HFF-Myc (cell line): ENCODE measurements around the gene PTPRN2.

Experiments
- DNase-seq: peaks from one replicate; pipeline ENCODE4 v3.0.0-alpha.2; 2011; ENCODE audit warnings: low read depth; ENCODE audit errors: extremely low read depth
- H3K4me3 ChIP-seq: replicated peaks from 2 replicates; pipeline ENCODE4 v1.5.1; 2011; ENCODE audit warnings: low read depth, mild to moderate bottlenecking, control low read depth, low read length
- CTCF ChIP-seq: IDR thresholded peaks from 2 replicates; pipeline ENCODE4 v1.5.1; 2012; ENCODE audit warnings: mild to moderate bottlenecking, low read depth, low read length, control low read depth; ENCODE audit errors: missing control alignments

The PTPRN2 gene

DNA sequence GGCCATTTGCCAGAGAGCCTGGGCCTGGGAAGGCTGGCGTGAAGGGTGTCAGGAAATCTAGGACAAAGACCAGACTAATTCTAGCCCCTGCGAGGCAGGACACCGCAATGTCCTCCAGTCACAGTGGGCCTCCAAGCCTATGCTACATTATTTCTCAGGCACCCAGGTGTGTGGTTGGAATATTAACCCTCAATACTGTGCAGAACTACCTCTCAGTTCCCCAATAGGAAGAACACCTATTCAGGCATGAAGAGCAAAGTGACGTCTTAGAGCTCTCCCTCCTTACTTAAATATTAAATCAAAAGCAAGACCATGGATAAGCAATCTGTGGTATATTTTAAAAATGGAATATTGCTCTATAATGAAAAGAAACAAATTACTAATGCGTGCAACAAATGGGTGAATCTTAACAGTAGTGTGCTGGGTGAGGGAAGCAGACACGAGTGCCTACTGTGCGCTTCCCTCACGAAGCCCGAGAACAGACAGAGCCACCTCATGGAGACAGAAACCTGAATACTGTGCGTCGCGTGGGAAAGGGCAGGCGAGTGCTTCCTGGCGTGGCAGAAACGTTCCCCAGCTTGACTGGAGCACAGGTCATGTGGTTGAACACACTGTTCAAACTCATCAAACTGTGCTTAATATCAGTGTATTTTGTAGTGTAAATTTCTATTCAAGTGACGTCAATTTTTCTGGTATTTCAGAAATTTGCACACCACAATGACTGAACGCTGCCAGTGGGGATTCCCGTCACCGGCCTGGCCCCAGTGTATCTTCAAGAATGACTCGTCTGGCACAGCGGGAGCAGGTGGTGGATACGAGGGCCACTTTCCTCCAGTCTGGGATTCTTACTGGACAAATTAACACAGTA, 15.5 kb upstream of the PTPRN2 start:
- TF ChIP-seq CTCF: no peak
- DNase-seq: no peak
- H3K4me3 ChIP-seq: no peak overlapping the region

GRCh38 chr7:158602041-158602440, 14.4 kb upstream of the PTPRN2 start:
- TF ChIP-seq CTCF: no peak
- H3K4me3 ChIP-seq: no peak overlapping the region
- DNase-seq: no peak

- H3K4me3 ChIP-seq: no peak overlapping the region
- no peak for DNase-seq
- no peak for TF ChIP-seq CTCF
Measured at GRCh38 chr7:158601090-158601489, 13.5 kb upstream of the PTPRN2 start.

GRCh38 chr7:158596745-158597144, 9.1 kb upstream of the PTPRN2 start:
- no peak overlapping the region for H3K4me3 ChIP-seq
- TF ChIP-seq CTCF: no peak
- no peak for DNase-seq

DNA sequence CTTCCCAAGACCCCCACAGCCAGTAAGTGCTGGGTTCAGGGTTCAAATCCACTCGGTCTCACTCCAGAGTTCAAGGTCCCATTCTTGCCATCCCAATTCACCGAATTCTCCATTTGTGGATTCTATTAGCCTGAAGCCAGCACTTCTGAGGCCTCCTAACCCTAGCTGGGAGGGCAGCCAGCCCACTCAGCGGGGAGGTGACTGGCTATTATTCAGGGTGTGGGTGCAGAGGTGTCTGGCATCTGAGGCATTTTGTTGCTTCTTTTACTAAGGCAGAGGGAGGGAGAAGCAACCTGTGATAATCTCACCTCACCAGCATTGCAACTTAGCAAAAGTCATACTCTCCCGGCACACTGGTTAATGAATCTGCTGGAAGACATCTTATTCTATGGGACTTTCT, 8.7 kb upstream of the PTPRN2 start:
- H3K4me3 ChIP-seq: no peak overlapping the region
- TF ChIP-seq CTCF: no peak
- DNase-seq: no peak

GRCh38 chr7:158595068-158595467, 7.4 kb upstream of the PTPRN2 start:
- no peak for TF ChIP-seq CTCF
- DNase-seq: peak; percentile 20
- no peak overlapping the region for H3K4me3 ChIP-seq
